HepG2 (cell line): ENCODE data around the gene PAN2. TPM values are rescaled to one million over a fixed set of nuclear protein-coding genes. Genes with fewer than 3 reads are reported as not detected.

Experiments
- SMAD3 ChIP-seq: sonication (generic); formaldehyde crosslinking; IDR thresholded peaks from 2 replicates; pipeline ENCODE4 v1.4.0; 2020; ENCODE audit warnings: missing genetic modification reagents
- ZNF589 ChIP-seq: sonication (generic); formaldehyde crosslinking; conservative IDR thresholded peaks from 2 replicates; pipeline ENCODE4 v1.8.0; 2022; ENCODE audit warnings: mild to moderate bottlenecking, moderate library complexity, missing genetic modification reagents
- ZNF703 ChIP-seq: sonication (generic); formaldehyde crosslinking; IDR thresholded peaks from 2 replicates; pipeline ENCODE4 v1.5.1; 2020; ENCODE audit warnings: missing genetic modification reagents, mild to moderate bottlenecking, moderate library complexity, borderline replicate concordance
- polyA plus RNA-seq, 8 experiments: library from polyadenylated mRNA; depleted of rRNA in 3 of 8; stranded (reverse) in 7 of 8; unstranded in 1 of 8; fragments of >200 nt; fragmentation: Illumina TruSeq in 4 of 8; extraction: Trizol in 4 of 8; gene quantifications; 2 replicates each; pipeline versions ENCODE4 v1.2.1 to v1.2.3, GENCODE V29; 2011 to 2016; ENCODE audit warnings: low read depth in 4 of 8, missing spikeins in 1 of 8, mixed read lengths in 1 of 8; ENCODE audit not compliant: insufficient read depth in 1 of 8
- total RNA-seq, 5 experiments: library from RNA; depleted of rRNA; stranded (reverse); fragments of >200 nt; fragmentation: Illumina TruSeq; extraction: Trizol; gene quantifications; 2 replicates each; pipeline ENCODE4 v1.2.3, GENCODE V29; 2016; ENCODE audit warnings: low read depth in 1 of 5
- TF ChIP-seq, protein P1 (sequence below): sonication (generic); formaldehyde crosslinking; IDR thresholded peaks from 2 replicates; pipeline ENCODE4 v1.4.0; 2020; ENCODE audit warnings: missing genetic modification reagents
- TF ChIP-seq, protein P2 (sequence below): sonication (generic); formaldehyde crosslinking; IDR thresholded peaks from 2 replicates; pipeline ENCODE4 v1.4.0; 2020; ENCODE audit warnings: mild to moderate bottlenecking, missing genetic modification reagents
- TF ChIP-seq, protein P3 (sequence below): IDR thresholded peaks from 2 replicates; pipeline ENCODE4 v1.6.1; 2016; ENCODE audit warnings: low read depth, control low read depth

PAN2 gene
- total and polyA plus RNA-seq, 2 of the 13 experiments (the other 11 are each of a cell fraction or from before 2014, with no cell fraction given) = 27.2 to 61.1 TPM

DNA sequence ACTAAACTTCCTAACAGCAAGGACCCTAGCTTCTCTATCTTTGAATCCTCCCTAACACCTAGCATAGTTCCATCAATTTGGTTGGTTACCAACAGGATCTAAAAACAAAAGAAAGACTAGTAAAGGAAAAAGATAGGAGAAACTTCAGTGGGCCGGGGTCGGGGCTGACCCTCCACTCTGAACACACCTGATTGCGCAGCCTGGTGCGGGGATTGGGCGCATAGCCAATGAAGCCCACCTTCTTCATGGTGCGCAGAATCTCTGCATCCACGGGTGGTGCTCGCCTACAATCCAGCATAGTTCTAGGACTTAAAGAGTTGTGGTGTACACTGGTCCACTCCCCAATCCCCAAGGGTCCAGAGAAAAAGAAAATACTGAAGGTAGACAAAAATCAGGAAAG is 7.7 kb downstream of the PAN2 start (continued):
- TF ChIP-seq, protein P1, sequence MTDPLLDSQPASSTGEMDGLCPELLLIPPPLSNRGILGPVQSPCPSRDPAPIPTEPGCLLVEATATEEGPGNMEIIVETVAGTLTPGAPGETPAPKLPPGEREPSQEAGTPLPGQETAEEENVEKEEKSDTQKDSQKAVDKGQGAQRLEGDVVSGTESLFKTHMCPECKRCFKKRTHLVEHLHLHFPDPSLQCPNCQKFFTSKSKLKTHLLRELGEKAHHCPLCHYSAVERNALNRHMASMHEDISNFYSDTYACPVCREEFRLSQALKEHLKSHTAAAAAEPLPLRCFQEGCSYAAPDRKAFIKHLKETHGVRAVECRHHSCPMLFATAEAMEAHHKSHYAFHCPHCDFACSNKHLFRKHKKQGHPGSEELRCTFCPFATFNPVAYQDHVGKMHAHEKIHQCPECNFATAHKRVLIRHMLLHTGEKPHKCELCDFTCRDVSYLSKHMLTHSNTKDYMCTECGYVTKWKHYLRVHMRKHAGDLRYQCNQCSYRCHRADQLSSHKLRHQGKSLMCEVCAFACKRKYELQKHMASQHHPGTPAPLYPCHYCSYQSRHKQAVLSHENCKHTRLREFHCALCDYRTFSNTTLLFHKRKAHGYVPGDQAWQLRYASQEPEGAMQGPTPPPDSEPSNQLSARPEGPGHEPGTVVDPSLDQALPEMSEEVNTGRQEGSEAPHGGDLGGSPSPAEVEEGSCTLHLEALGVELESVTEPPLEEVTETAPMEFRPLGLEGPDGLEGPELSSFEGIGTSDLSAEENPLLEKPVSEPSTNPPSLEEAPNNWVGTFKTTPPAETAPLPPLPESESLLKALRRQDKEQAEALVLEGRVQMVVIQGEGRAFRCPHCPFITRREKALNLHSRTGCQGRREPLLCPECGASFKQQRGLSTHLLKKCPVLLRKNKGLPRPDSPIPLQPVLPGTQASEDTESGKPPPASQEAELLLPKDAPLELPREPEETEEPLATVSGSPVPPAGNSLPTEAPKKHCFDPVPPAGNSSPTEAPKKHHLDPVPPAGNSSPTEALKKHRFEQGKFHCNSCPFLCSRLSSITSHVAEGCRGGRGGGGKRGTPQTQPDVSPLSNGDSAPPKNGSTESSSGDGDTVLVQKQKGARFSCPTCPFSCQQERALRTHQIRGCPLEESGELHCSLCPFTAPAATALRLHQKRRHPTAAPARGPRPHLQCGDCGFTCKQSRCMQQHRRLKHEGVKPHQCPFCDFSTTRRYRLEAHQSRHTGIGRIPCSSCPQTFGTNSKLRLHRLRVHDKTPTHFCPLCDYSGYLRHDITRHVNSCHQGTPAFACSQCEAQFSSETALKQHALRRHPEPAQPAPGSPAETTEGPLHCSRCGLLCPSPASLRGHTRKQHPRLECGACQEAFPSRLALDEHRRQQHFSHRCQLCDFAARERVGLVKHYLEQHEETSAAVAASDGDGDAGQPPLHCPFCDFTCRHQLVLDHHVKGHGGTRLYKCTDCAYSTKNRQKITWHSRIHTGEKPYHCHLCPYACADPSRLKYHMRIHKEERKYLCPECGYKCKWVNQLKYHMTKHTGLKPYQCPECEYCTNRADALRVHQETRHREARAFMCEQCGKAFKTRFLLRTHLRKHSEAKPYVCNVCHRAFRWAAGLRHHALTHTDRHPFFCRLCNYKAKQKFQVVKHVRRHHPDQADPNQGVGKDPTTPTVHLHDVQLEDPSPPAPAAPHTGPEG (CRISPR knock-in tag) = no peak
- TF ChIP-seq SMAD3 (CRISPR knock-in tag) = no peak
- TF ChIP-seq, protein P2, sequence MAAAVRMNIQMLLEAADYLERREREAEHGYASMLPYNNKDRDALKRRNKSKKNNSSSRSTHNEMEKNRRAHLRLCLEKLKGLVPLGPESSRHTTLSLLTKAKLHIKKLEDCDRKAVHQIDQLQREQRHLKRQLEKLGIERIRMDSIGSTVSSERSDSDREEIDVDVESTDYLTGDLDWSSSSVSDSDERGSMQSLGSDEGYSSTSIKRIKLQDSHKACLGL (CRISPR knock-in tag) = no peak
- TF ChIP-seq, protein P3, sequence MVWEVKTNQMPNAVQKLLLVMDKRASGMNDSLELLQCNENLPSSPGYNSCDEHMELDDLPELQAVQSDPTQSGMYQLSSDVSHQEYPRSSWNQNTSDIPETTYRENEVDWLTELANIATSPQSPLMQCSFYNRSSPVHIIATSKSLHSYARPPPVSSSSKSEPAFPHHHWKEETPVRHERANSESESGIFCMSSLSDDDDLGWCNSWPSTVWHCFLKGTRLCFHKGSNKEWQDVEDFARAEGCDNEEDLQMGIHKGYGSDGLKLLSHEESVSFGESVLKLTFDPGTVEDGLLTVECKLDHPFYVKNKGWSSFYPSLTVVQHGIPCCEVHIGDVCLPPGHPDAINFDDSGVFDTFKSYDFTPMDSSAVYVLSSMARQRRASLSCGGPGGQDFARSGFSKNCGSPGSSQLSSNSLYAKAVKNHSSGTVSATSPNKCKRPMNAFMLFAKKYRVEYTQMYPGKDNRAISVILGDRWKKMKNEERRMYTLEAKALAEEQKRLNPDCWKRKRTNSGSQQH = no peak
- no peak for TF ChIP-seq ZNF703 (CRISPR knock-in tag)
- TF ChIP-seq ZNF589 = no peak
